ENCODE measurements around the gene HOXD1. TPM values are rescaled to one million over a fixed set of nuclear protein-coding genes. Genes with fewer than 3 reads are reported as not detected.

HOXD1 gene
- total RNA-seq, 1 experiment from 2014 or later, result 0.06 TPM

DNA sequence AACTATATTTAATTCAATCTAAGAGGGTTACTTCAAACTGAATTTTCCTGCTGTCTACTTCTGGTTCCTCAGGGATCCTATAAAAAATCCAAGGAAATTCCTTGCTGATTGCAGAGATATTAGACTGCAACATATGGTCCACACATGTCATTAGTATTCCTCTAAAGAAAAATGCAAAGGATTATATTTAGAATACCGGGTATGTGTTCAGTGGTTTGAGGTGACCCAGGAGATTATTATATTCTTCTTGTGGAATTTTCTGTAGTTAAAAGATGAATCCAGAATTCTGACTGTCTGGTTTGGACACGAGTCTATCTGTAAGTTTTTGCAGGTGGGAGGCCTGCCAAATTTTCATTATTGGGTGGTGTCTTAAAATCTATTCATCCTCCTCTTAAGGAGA, 18.2 kb downstream of the HOXD1 start:
- H3K4me3 ChIP-seq, result no peak overlapping the region
- H3K9me3 ChIP-seq (replicated peaks), result no peaks in the 10 kb centered on the region
- H3K36me3 ChIP-seq, result no peaks in the 10 kb centered on the region
- H3K27me3 ChIP-seq, result no peaks in the 10 kb centered on the region
- H3K27ac ChIP-seq, result no peak overlapping the region
- no peak for DNase-seq
- H3K4me1 ChIP-seq, result no peaks in the 10 kb centered on the region

DNA sequence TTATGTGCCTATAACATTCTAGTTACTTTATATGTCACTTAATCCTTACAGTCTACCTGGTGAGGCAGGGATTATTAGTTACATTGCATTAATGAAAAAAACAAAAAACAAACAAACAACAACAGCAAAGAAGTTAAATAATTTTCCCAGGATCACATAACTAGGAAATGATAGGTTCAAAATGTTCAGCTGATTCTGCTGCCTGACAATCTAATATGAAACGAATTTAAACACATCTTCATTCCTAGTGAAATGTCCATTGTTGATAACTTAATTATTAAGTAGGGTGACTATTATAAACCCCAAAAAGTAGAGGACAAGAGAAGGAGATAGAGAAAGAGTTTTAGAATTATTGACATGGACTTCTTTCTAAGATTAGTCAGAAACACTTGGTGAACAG, 22.6 kb downstream of the HOXD1 start:
- Histone ChIP-seq H3K4me3 (no peak overlapping the region), H3K4me1 (no peaks in the 10 kb centered on the region), H3K27ac (no peak overlapping the region), H3K9me3 (replicated peaks) (no peaks in the 10 kb centered on the region), H3K27me3 (no peaks in the 10 kb centered on the region), H3K36me3 (no peaks in the 10 kb centered on the region)
- DNase-seq, result no peak

DNA sequence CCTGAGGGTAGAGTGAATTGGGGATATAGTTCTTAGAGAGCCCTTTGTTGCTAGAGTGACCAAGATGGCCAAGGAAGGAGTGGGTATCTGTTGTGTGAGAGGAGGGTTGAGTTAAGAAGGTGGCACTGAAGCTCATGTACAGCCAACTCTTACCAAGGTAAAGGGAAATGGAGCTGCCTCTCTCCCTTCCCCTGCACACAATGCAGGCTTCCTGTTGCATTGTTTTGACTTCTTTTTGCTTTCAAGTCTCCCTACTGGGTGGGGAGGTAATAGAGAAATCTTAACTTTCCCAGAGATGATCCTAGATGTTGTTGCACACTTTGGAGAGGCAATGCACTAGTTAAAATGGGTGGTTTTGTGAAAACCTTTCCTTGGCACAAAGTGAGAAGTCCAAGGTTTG, 23.8 kb downstream of the HOXD1 start:
- Histone ChIP-seq H3K27me3 (no peaks in the 10 kb centered on the region), H3K27ac (no peak overlapping the region), H3K4me3 (no peak overlapping the region), H3K36me3 (no peaks in the 10 kb centered on the region), H3K9me3 (replicated peaks) (no peaks in the 10 kb centered on the region), H3K4me1 (no peaks in the 10 kb centered on the region)
- no peak for DNase-seq

DNA sequence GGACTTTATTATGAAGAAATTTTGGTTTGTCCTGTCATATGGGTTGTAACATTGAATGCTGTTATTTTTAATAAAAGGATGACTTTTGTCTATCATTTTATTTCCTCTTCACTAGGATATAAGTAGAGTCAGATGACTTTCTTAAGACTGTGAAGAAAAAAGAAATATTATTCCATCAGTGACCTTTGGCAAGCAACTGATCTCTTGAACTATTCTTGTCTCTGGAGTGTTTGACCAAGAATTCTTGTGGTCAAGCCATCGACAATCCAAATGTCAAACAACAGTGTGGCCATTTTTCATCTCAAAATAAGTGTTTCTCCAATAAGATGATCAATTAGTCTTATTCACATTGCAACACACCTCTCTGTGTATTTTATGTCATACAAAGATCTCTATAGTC, 24.9 kb downstream of the HOXD1 start:
- Histone ChIP-seq H3K4me3 (no peak overlapping the region), H3K4me1 (no peaks in the 10 kb centered on the region), H3K27ac (no peak overlapping the region), H3K36me3 (no peaks in the 10 kb centered on the region), H3K9me3 (replicated peaks) (no peaks in the 10 kb centered on the region), H3K27me3 (no peaks in the 10 kb centered on the region)
- no peak for DNase-seq

DNA sequence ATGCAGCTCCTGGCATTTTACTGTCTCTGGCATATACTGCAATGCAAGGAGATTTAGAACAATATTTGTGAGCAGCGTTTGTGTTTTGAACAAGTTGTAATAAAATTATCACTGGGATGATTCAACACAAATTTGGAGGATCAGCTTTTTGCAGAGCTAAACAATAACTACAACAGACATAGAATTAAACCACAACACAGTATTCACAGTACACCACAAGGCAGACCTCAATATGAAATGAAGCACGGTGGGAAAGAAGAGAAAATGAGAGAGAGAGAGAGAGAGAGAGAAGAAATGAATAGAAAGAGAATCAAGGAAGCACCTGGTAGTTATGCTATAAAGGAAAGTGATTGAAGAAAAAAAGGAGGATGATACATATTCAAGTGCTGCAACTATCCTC, 39.4 kb downstream of the HOXD1 start:
- Histone ChIP-seq H3K4me1 (no peaks in the 10 kb centered on the region), H3K27ac (no peak overlapping the region), H3K36me3 (no peaks in the 10 kb centered on the region), H3K4me3 (no peak overlapping the region), H3K27me3 (no peaks in the 10 kb centered on the region), H3K9me3 (replicated peaks) (no peaks in the 10 kb centered on the region)
- DNase-seq, result no peak

DNA sequence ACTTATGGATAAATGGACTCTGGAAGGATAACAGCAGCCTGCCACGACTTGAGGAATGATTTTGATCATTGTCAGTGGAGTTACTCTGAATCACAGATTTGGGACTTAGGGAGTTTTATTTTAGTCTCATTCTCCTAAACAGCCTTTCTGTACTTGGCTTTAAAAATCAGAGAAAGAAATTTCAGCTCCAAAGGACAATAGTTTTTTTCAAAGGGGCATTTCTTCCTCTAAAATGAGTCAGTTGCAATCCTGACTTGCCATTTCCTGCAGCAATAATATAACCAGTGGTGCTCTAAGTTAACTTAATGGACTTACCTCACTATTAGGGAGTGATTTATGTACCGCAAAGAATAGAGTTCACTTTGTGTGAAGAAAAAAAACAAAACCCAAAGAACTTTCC, 45.7 kb downstream of the HOXD1 start:
- H3K4me1 ChIP-seq, result peaks cover 5% of the 10 kb centered on the region
- H3K4me3 ChIP-seq, result no peak overlapping the region
- no peak for DNase-seq
- H3K36me3 ChIP-seq, result no peaks in the 10 kb centered on the region
- no peak overlapping the region for H3K27ac ChIP-seq
- H3K9me3 ChIP-seq (replicated peaks), result no peaks in the 10 kb centered on the region
- H3K27me3 ChIP-seq, result no peaks in the 10 kb centered on the region

DNA sequence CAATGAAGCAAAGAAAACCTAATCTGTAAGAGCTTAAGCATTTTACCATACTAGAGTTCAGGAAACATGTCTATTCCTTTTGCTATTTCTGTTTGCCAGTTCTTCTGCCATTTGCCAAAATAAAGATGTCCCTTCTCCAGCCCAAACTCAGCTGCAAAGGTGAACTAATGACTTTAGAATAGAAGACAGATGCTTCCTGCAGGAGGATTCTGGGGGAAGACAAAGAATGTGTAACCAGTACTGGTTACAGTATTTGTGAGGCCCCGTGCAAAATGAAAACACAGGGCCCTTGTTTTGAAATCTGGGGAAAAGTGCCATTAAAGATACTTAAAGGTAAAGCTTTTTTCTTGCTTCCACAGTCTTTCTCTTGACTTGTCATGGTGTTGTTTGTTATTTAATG, 46.5 kb downstream of the HOXD1 start:
- H3K36me3 ChIP-seq, result no peaks in the 10 kb centered on the region
- no peak overlapping the region for H3K27ac ChIP-seq
- H3K27me3 ChIP-seq, result no peaks in the 10 kb centered on the region
- no peak overlapping the region for H3K4me3 ChIP-seq
- no peaks in the 10 kb centered on the region for H3K9me3 ChIP-seq (replicated peaks)
- H3K4me1 ChIP-seq, result peaks cover 9% of the 10 kb centered on the region
- DNase-seq, result no peak

DNA sequence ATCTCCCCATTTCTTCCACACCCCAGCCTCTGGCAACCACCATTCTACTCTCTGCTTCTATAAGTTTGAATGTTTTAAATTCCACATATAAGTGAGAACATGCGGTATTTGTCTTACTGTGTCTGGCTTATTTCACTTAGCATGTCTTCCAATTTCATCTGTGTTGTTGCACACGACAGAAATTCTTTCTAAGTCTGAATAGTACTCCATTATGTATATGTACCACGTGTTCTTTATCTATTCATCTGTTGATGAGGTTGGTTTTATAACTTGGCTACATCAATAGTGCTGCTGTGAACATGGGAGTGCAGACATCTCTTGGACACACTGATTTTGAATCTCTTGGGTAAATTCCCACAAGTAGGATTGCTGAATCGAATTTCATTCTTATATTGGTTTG, 49.0 kb downstream of the HOXD1 start:
- H3K4me1 ChIP-seq, result peaks cover 9% of the 10 kb centered on the region
- no peak for DNase-seq
- no peaks in the 10 kb centered on the region for H3K36me3 ChIP-seq
- H3K4me3 ChIP-seq, result no peak overlapping the region
- H3K27ac ChIP-seq, result no peak overlapping the region
- no peaks in the 10 kb centered on the region for H3K9me3 ChIP-seq (replicated peaks)
- no peaks in the 10 kb centered on the region for H3K27me3 ChIP-seq

DNA sequence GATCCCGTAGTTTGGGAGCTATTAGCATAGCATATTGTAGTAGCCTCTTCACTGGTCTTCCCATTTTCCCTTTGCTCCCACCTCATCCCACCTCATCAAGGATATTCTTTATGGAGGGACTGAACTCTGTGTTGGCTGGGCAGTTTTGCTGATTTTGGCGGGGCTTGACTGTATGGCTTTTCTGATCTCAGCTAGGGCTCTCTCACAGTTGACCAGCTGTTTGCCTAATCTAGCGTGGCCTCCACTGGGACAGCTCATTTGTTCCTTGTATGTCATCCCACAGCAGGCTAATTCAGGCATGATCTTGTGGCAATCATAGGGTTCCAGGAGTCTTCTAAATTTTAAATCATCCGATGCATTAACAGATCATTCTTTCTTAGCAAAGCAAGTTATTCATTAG, 50.6 kb downstream of the HOXD1 start:
- Histone ChIP-seq H3K4me3 (no peak overlapping the region), H3K27me3 (no peaks in the 10 kb centered on the region), H3K36me3 (no peaks in the 10 kb centered on the region), H3K9me3 (replicated peaks) (no peaks in the 10 kb centered on the region), H3K27ac (no peak overlapping the region; the same call in 1 of the 2 replicates), H3K4me1 (peaks cover 9% of the 10 kb centered on the region)
- DNase-seq, result peak; percentile 52 to 75

DNA sequence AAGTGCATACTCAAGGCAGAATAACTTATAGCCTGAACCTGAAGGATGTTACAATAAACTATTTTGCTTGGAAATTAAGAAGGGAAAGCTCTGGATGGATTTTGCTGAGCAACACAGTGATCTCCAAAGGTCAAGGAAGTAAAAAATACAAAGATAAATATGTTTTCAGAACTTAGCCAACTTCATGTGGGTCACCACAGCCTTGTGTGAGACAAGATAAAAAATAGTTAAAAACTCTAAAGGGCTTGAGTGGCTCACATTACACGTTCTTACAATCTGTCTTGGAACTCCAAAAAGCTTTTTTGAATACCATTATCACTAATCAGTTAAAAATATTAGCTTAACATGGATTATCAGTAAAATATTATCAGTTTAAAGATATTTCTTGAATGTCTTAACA, 51.8 kb downstream of the HOXD1 start:
- no peak for DNase-seq
- H3K4me3 ChIP-seq, result no peak overlapping the region
- H3K4me1 ChIP-seq, result peaks cover 9% of the 10 kb centered on the region
- H3K36me3 ChIP-seq, result no peaks in the 10 kb centered on the region
- no peak overlapping the region for H3K27ac ChIP-seq
- no peaks in the 10 kb centered on the region for H3K9me3 ChIP-seq (replicated peaks)
- no peaks in the 10 kb centered on the region for H3K27me3 ChIP-seq

Other genes starting within 250 kb of the HOXD1 start
- 29.4 and 29.5 TPM in 2 replicates for gene LNPK, start 186.4 kb upstream of the HOXD1 start, total RNA-seq (2014; rRNA removed; shearing (Covaris generic))
- not detected in 2 replicates for gene EVX2, start 104.7 kb upstream of the HOXD1 start, total RNA-seq (2014; rRNA removed; shearing (Covaris generic))
- 11.0 and 13.6 TPM in 2 replicates for gene HOXD13, start 95.9 kb upstream of the HOXD1 start, total RNA-seq (2014; rRNA removed; shearing (Covaris generic))
- gene HOXD12, start 88.9 kb upstream of the HOXD1 start, total RNA-seq (2014; rRNA removed; shearing (Covaris generic)), result 0.10 TPM in 1 of 2 replicates, not detected in the other
- 3.1 and 3.7 TPM in 2 replicates for gene HOXD11, start 81.4 kb upstream of the HOXD1 start, total RNA-seq (2014; rRNA removed; shearing (Covaris generic))
- 1.3 and 2.2 TPM in 2 replicates for gene HOXD10, start 71.9 kb upstream of the HOXD1 start, total RNA-seq (2014; rRNA removed; shearing (Covaris generic))
- 3.9 and 4.4 TPM in 2 replicates for gene HOXD9, start 65.9 kb upstream of the HOXD1 start, total RNA-seq (2014; rRNA removed; shearing (Covaris generic))
- gene HOXD8, start 59.0 kb upstream of the HOXD1 start, total RNA-seq (2014; rRNA removed; shearing (Covaris generic)), result 8.6 and 9.9 TPM in 2 replicates
- not detected in 2 replicates for gene HOXD4, start 37.1 kb upstream of the HOXD1 start, total RNA-seq (2014; rRNA removed; shearing (Covaris generic))
- not detected in 2 replicates for gene HOXD3, start 31.4 kb upstream of the HOXD1 start, total RNA-seq (2014; rRNA removed; shearing (Covaris generic))
- gene MTX2, start 80.8 kb downstream of the HOXD1 start, total RNA-seq (2014; rRNA removed; shearing (Covaris generic)), result 38.0 and 39.3 TPM in 2 replicates

Data from SJCRH30 (cell line).